Measurements from ENCODE around the gene CIAO2B.

DNA sequence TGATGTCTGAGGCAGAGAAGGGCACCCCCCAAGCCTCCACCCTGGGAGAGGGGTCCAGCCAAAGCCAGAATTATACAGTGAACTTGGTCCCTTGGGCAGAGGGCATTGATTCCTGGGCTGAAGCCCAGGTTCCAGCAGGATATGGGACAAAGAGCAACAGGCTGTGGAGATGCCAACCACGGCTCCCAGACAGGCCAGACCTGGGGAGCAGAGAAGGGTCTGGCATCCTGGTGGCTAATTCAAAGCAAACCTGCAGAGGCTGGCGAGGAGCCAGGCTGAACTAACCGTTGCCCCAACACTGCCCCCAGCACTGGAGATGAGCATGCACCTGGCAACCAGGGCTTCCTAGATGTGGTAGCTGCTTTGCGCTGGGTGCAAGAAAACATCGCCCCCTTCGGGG is 29.8 kb upstream of the CIAO2B start:
- no peak for TF ChIP-seq POLR2A (IDR thresholded peaks at IDR 0.05)
- TF ChIP-seq, protein P1, sequence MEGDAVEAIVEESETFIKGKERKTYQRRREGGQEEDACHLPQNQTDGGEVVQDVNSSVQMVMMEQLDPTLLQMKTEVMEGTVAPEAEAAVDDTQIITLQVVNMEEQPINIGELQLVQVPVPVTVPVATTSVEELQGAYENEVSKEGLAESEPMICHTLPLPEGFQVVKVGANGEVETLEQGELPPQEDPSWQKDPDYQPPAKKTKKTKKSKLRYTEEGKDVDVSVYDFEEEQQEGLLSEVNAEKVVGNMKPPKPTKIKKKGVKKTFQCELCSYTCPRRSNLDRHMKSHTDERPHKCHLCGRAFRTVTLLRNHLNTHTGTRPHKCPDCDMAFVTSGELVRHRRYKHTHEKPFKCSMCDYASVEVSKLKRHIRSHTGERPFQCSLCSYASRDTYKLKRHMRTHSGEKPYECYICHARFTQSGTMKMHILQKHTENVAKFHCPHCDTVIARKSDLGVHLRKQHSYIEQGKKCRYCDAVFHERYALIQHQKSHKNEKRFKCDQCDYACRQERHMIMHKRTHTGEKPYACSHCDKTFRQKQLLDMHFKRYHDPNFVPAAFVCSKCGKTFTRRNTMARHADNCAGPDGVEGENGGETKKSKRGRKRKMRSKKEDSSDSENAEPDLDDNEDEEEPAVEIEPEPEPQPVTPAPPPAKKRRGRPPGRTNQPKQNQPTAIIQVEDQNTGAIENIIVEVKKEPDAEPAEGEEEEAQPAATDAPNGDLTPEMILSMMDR (IDR thresholded peaks at IDR 0.05), result no peak

Measured in adrenal gland (tissue), 5 donors.